Osteoblast (primary cell): Measurements from ENCODE around the gene CCDC146. TPM values are rescaled to one million over a fixed set of nuclear protein-coding genes. Genes with fewer than 3 reads are reported as not detected.

Experiments used
- DNase-seq: peaks from one replicate; pipeline ENCODE4 v3.0.0; 2011; ENCODE audit warnings: low spot score, mixed read lengths; ENCODE audit not compliant: insufficient read length; ENCODE audit errors: missing footprints
- H2AFZ ChIP-seq: 2 replicates; pipeline ENCODE4 v1.6.0; 2011; ENCODE audit warnings: mild to moderate bottlenecking, low read length
- H3K27ac ChIP-seq: 2 replicates; pipeline ENCODE4 v1.5.1; 2011; ENCODE audit warnings: mild to moderate bottlenecking, low read depth, low read length, moderate library complexity
- H3K27me3 ChIP-seq: 2 replicates; pipeline ENCODE4 v1.6.0; 2012; ENCODE audit warnings: mild to moderate bottlenecking, control low read depth, inconsistent platforms, low read length, moderate library complexity; ENCODE audit not compliant: insufficient read depth
- H3K36me3 ChIP-seq: 2 replicates; pipeline ENCODE4 v1.5.1; 2011; ENCODE audit warnings: mild to moderate bottlenecking, low read length, control low read depth, moderate library complexity; ENCODE audit not compliant: insufficient read depth
- H3K4me1 ChIP-seq: 2 replicates; pipeline ENCODE4 v1.5.1; 2011; ENCODE audit warnings: mild to moderate bottlenecking, low read length, control low read depth, moderate library complexity; ENCODE audit not compliant: insufficient read depth
- H3K4me2 ChIP-seq: 2 replicates; pipeline ENCODE4 v1.6.0; 2011; ENCODE audit warnings: mild to moderate bottlenecking, low read length; ENCODE audit not compliant: insufficient read depth
- H3K4me3 ChIP-seq: fragments of 200-600 bp; sonication (generic); 3 replicates; pipeline ENCODE4 v1.5.1; 2012; ENCODE audit warnings: mild to moderate bottlenecking, low read length, inconsistent platforms; ENCODE audit not compliant: insufficient read depth
- H3K79me2 ChIP-seq: 2 replicates; pipeline ENCODE4 v1.6.0; 2012; ENCODE audit warnings: mild to moderate bottlenecking, low read length, control low read depth, inconsistent platforms; ENCODE audit not compliant: insufficient read depth
- H3K9me3 ChIP-seq: 2 replicates; pipeline ENCODE4 v1.5.1; 2011; ENCODE audit warnings: low read depth, low read length, control low read depth
- H4K20me1 ChIP-seq: 2 replicates; pipeline ENCODE4 v1.6.0; 2012; ENCODE audit warnings: mild to moderate bottlenecking, low read length, control low read depth; ENCODE audit not compliant: insufficient read depth
- total RNA-seq: library from RNA; depleted of rRNA; stranded (reverse); fragments of >200 nt; gene quantifications from 2 replicates; pipeline ENCODE4 v1.2.3, GENCODE V29; 2012
- TF ChIP-seq, protein P1 (sequence below): IDR thresholded peaks from 2 replicates; pipeline ENCODE4 v1.5.1; 2011; ENCODE audit warnings: mild to moderate bottlenecking, low read depth, low read length, moderate library complexity; ENCODE audit errors: extremely low read depth

CCDC146 gene
- total RNA-seq, 1 donor: 5.1 TPM

GRCh38 chr7:77327932-77328628 lies 205.7 kb downstream of the CCDC146 start:
- H2AFZ ChIP-seq: peak overlapping the region; percentile 28
- no peak for DNase-seq

DNA sequence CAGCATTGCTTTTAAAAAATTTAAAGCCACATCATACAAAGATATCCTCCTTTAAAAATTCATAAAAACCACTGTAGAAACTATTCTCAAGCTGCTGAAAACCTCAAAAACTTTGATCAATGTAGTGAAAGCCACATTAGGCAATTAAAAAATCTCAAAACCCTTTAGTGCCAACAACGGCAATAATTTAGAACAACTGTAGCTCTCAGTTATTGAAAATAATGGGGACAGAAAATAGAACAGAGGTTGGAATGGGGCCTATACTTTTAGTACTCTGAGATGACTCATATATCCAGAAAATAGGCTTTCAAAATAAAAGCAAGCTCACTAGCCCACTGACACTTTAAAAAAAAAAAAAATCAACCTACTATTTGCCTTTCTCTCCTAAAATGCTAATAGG lies 206.3 kb downstream of the CCDC146 start:
- Histone ChIP-seq H3K27ac (peak overlapping the region; percentile 53), H3K9me3 (no peaks in the 10 kb centered on the region), H3K4me3 (no peak overlapping the region), H3K4me2 (peak overlapping the region; percentile 63), H2AFZ (peak overlapping the region; percentile 28), H3K4me1 (peaks cover 50% of the 10 kb centered on the region), H3K36me3 (no peaks in the 10 kb centered on the region), H3K27me3 (no peaks in the 10 kb centered on the region), H3K79me2 (no peaks in the 10 kb centered on the region), H4K20me1 (no peaks in the 10 kb centered on the region)
- TF ChIP-seq, protein P1, sequence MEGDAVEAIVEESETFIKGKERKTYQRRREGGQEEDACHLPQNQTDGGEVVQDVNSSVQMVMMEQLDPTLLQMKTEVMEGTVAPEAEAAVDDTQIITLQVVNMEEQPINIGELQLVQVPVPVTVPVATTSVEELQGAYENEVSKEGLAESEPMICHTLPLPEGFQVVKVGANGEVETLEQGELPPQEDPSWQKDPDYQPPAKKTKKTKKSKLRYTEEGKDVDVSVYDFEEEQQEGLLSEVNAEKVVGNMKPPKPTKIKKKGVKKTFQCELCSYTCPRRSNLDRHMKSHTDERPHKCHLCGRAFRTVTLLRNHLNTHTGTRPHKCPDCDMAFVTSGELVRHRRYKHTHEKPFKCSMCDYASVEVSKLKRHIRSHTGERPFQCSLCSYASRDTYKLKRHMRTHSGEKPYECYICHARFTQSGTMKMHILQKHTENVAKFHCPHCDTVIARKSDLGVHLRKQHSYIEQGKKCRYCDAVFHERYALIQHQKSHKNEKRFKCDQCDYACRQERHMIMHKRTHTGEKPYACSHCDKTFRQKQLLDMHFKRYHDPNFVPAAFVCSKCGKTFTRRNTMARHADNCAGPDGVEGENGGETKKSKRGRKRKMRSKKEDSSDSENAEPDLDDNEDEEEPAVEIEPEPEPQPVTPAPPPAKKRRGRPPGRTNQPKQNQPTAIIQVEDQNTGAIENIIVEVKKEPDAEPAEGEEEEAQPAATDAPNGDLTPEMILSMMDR: no peak
- no peak for DNase-seq

More at GRCh38 chr7:77327932-77328628, 205.7 kb downstream of the CCDC146 start:
- peak overlapping the region; percentile 63 for H3K4me2 ChIP-seq
- H3K79me2 ChIP-seq: no peaks in the 10 kb centered on the region
- H3K4me3 ChIP-seq: no peak overlapping the region
- H3K4me1 ChIP-seq: peaks cover 50% of the 10 kb centered on the region
- H4K20me1 ChIP-seq: no peaks in the 10 kb centered on the region
- no peaks in the 10 kb centered on the region for H3K9me3 ChIP-seq
- H3K27me3 ChIP-seq: no peaks in the 10 kb centered on the region
- TF ChIP-seq, protein P1: no peak
- H3K36me3 ChIP-seq: no peaks in the 10 kb centered on the region
- peak overlapping the region; percentile 53 for H3K27ac ChIP-seq

DNA sequence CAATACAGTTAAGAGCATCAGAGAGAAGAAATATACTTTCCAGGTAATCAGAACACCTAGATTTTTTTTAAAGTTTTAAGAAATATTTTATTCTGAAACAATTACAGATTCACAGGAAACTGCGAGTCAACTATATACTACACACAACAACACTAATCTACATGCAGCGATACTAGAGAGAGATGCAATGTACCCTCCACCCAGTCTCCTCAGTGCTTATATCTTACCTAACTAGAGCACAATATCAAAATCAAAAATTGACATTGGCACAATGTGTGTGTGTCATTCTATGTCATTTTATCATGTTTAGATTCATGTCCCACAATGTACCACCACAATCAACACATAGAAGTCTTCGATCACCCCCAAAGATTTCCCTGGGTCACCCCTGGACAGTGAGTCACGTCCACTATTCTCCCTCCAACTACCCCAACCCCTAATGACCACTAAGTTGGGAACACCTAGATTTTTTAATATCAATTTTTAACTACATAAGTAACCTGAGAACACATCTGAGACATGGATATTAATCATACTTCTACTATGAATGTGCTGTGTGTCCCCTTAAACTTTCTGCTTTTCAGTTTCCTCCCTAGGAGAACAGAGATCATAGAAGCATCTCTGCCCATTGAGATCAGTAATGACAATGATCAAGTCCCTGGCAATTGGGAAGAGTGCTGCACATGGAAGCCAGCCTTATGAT lies 207.2 kb downstream of the CCDC146 start:
- Histone ChIP-seq H4K20me1 (no peaks in the 10 kb centered on the region), H3K79me2 (no peaks in the 10 kb centered on the region), H3K27me3 (no peaks in the 10 kb centered on the region), H3K9me3 (no peaks in the 10 kb centered on the region), H3K27ac (no peak overlapping the region), H3K4me3 (no peak overlapping the region), H3K4me1 (peaks cover 50% of the 10 kb centered on the region), H3K36me3 (no peaks in the 10 kb centered on the region), H3K4me2 (no peak overlapping the region), H2AFZ (no peak overlapping the region)
- DNase-seq: no peak
- TF ChIP-seq, protein P1: no peak

DNA sequence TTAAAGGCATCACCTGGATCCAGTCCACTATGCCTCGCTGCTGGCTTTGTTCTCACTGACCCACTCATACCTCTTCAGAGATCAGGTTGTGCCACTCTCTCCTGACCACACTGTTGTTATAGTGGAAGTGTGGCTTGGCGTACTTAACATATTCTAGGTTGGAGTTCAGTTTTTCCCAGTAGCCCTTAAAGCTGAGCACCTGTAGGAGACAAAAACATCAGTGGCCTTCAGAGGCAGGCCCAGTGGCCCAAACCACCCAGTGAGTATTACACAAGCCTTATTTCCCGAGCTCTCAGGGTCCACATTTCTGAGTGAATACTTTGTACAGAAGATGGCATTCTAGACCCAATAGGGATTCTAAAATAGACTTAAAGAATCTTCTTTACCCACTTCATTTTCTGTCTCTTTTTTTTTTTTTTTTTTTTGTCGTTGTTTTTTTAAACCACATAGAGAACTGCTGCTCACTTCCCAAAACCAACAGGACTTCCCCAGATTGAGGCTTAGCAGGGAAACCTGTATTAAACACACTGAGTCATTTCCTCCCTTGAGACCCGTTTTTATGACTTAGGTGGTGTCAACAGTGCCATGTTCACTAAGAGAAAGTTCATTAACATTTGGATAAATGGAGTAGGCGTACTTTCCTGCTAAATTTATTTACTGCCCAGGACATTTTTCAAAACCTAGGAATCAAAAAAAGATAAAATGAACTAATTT lies 207.9 kb downstream of the CCDC146 start:
- TF ChIP-seq, protein P1: no peak
- Histone ChIP-seq H3K36me3 (no peaks in the 10 kb centered on the region), H4K20me1 (no peaks in the 10 kb centered on the region), H3K27ac (no peak overlapping the region), H3K4me3 (no peak overlapping the region), H3K79me2 (no peaks in the 10 kb centered on the region), H3K4me2 (no peak overlapping the region), H3K4me1 (peaks cover 50% of the 10 kb centered on the region), H3K9me3 (no peaks in the 10 kb centered on the region), H3K27me3 (no peaks in the 10 kb centered on the region), H2AFZ (no peak overlapping the region)
- no peak for DNase-seq
